Stimulated activated CD8-positive, alpha-beta memory T cell treated with anti-CD3 and anti-CD28 coated beads, Interleukin-7, amount 100 ng/mL, for 1 hour (primary cell): ENCODE data around the gene GRB7.

Experiments used
- DNase-seq, 2 donors: peaks; one replicate each; pipeline ENCODE4 v3.0.0-alpha.2; 2020; ENCODE audit warnings: low read depth in 2 of 2

The GRB7 gene

GRCh38 chr17:39772987-39773934 is 35.5 kb downstream of the GRB7 start:
- DNase-seq: no peak

GRCh38 chr17:39774047-39774446 is 36.3 kb downstream of the GRB7 start:
- no peak for DNase-seq

- no peak for DNase-seq
Observed at GRCh38 chr17:39775031-39775430, 37.3 kb downstream of the GRB7 start.

- DNase-seq: no peak
Observed at GRCh38 chr17:39776252-39776651, 38.5 kb downstream of the GRB7 start.

GRCh38 chr17:39777534-39778365 is 40.0 kb downstream of the GRB7 start:
- DNase-seq: no peak

- no peak for DNase-seq
Observed at GRCh38 chr17:39781031-39781860, 43.5 kb downstream of the GRB7 start.

GRCh38 chr17:39781861-39782213 is 44.1 kb downstream of the GRB7 start:
- no peak for DNase-seq

- DNase-seq: no peak
Observed at GRCh38 chr17:39782481-39782880, 44.7 kb downstream of the GRB7 start.

- DNase-seq: no peak
Observed at GRCh38 chr17:39782980-39783379, 45.2 kb downstream of the GRB7 start.

GRCh38 chr17:39787041-39787440 is 49.3 kb downstream of the GRB7 start:
- DNase-seq: no peak

GRCh38 chr17:39787743-39788484 is 50.2 kb downstream of the GRB7 start:
- no peak for DNase-seq

- no peak for DNase-seq
Observed at GRCh38 chr17:39791111-39791992, 53.6 kb downstream of the GRB7 start.

- DNase-seq: no peak
Observed at GRCh38 chr17:39792526-39793221, 54.9 kb downstream of the GRB7 start.

GRCh38 chr17:39793301-39793872 is 55.6 kb downstream of the GRB7 start:
- no peak for DNase-seq

- no peak for DNase-seq
Observed at GRCh38 chr17:39794249-39794970, 56.7 kb downstream of the GRB7 start.
